HTERT RPE-1 (cell line): ENCODE results near the gene FGF10.

Source experiments
- in situ Hi-C: fragments of 300-500 bp; cut with MboI; formaldehyde crosslinking; loops from 4 replicates; pipeline ENCODE4 v1.14.3; 2020; ENCODE audit warnings: low sequenced_read_pairs

Gene FGF10

GRCh38 chr5:44260793-44261192 lies 128.4 kb downstream of the FGF10 start:
- in situ Hi-C loops = no loop called here

GRCh38 chr5:44257653-44258365 lies 131.4 kb downstream of the FGF10 start:
- in situ Hi-C loops = no loop called here

GRCh38 chr5:44257221-44257620 lies 132.0 kb downstream of the FGF10 start:
- in situ Hi-C loops = no loop called here
